IgD-negative memory B cell (primary cell): ENCODE results near the gene METTL24. TPM values are rescaled to one million over a fixed set of nuclear protein-coding genes. Genes with fewer than 3 reads are reported as not detected.

Experiments used
- H3K27ac Mint-ChIP-seq, 3 donors: one replicate each; pipeline ENCODE4 v1.8.0; 2020 to 2022; ENCODE audit warnings: mild to moderate bottlenecking in 3 of 3, mixed read lengths in 3 of 3, moderate library complexity in 1 of 3
- H3K27me3 Mint-ChIP-seq: one replicate; pipeline ENCODE4 v1.8.0; 2021; ENCODE audit warnings: mixed read lengths
- H3K36me3 Mint-ChIP-seq: one replicate; pipeline ENCODE4 v1.8.0; 2020; ENCODE audit warnings: mild to moderate bottlenecking, mixed read lengths
- H3K4me1 Mint-ChIP-seq, 3 donors: one replicate each; pipeline ENCODE4 v1.8.0; 2020 to 2022; ENCODE audit warnings: mixed read lengths in 3 of 3, mild to moderate bottlenecking in 1 of 3
- H3K4me3 Mint-ChIP-seq, 4 donors: one replicate each; pipeline ENCODE4 v1.8.0; 2020 to 2022; ENCODE audit warnings: mild to moderate bottlenecking in 4 of 4, mixed read lengths in 4 of 4, moderate library complexity in 3 of 4
- H3K9me3 Mint-ChIP-seq, 3 donors: one replicate each; pipeline ENCODE4 v1.8.0; 2020 to 2021; ENCODE audit warnings: mixed read lengths in 3 of 3, mild to moderate bottlenecking in 1 of 3
- polyA plus RNA-seq: library from polyadenylated mRNA; unstranded; fragments of 300-500 nt; fragmentation: Illumina TruSeq; gene quantifications from one replicate; pipeline ENCODE4 v1.2.3, GENCODE V29; 2021

METTL24 gene
- polyA plus RNA-seq, 1 donor from 2014 or later = not detected

DNA sequence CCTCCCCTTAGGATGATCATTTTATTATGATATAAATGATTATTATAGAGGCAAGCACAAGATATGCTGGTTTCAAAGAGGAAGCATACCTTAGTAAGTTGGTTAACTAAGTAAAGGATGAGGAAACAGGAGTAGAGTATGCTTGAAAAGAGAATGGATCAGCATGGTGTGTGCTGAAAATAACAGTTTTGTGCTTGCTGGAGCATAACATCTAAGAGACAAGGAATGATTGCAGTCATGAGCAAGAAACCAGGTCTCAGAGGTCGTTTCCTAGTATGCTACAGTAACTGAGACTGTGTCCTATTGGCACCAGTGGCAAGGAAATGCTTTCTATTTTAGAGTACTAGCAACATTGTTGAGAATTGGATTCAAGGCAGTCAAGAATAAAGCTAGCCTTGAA, 143.8 kb downstream of the METTL24 start:
- peaks cover 0 to 3% (median 0%) of the 10 kb centered on the region in 3 donors for H3K4me1 Mint-ChIP-seq
- H3K9me3 Mint-ChIP-seq = no peaks in the 10 kb centered on the region
- H3K36me3 Mint-ChIP-seq = peaks cover 12% of the 10 kb centered on the region
- no peaks in the 10 kb centered on the region for H3K27me3 Mint-ChIP-seq
- no peak overlapping the region for H3K4me3 Mint-ChIP-seq
- H3K27ac Mint-ChIP-seq = no peak overlapping the region

DNA sequence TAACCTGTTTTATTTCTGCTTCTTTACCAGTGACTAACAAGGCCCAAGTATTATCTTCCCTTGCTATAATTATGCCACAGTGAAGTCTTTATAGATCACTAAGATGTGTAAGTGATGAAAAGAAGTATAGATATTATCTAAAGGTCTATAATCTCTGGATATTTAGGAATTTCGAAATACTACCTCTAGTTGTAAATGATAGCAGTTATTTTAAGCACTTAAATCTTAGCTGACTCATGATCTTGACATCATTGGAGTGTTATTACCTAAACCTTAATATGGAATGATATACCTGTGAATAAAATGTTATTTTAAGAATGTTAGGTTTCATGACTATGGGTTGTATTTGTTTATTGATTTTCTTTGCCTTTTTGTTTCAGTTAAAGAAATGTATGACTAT, 146.4 kb downstream of the METTL24 start:
- no peak overlapping the region for H3K27ac Mint-ChIP-seq
- no peak overlapping the region for H3K4me3 Mint-ChIP-seq
- no peaks in the 10 kb centered on the region for H3K27me3 Mint-ChIP-seq
- H3K4me1 Mint-ChIP-seq = peaks cover 2 to 4% (median 2%) of the 10 kb centered on the region in 3 donors
- H3K9me3 Mint-ChIP-seq = no peaks in the 10 kb centered on the region
- H3K36me3 Mint-ChIP-seq = peaks cover 8% of the 10 kb centered on the region

DNA sequence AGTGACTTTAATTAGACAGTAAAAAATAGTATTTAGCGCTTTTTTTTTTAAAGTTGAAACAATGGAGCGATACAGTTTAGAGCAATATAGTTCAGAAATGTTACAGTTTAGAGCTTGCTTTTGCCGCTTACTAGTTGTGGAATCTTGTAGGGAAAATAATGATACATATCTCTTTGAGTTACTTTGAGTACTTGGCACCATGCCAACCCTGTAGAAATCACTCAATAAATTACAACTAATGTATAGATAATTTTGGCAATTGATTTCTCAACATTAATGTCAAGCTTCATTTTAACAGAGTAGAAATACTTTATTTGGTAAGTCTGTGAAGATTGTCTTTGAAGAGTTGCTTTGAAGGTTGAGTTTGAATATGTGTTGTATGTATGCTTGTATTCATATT, 150.5 kb downstream of the METTL24 start:
- no peaks in the 10 kb centered on the region for H3K27me3 Mint-ChIP-seq
- no peak overlapping the region for H3K27ac Mint-ChIP-seq
- H3K36me3 Mint-ChIP-seq = peaks cover 5% of the 10 kb centered on the region
- H3K4me3 Mint-ChIP-seq = no peak overlapping the region
- no peaks in the 10 kb centered on the region for H3K9me3 Mint-ChIP-seq
- peaks cover 24 to 33% (median 31%) of the 10 kb centered on the region in 3 donors for H3K4me1 Mint-ChIP-seq

DNA sequence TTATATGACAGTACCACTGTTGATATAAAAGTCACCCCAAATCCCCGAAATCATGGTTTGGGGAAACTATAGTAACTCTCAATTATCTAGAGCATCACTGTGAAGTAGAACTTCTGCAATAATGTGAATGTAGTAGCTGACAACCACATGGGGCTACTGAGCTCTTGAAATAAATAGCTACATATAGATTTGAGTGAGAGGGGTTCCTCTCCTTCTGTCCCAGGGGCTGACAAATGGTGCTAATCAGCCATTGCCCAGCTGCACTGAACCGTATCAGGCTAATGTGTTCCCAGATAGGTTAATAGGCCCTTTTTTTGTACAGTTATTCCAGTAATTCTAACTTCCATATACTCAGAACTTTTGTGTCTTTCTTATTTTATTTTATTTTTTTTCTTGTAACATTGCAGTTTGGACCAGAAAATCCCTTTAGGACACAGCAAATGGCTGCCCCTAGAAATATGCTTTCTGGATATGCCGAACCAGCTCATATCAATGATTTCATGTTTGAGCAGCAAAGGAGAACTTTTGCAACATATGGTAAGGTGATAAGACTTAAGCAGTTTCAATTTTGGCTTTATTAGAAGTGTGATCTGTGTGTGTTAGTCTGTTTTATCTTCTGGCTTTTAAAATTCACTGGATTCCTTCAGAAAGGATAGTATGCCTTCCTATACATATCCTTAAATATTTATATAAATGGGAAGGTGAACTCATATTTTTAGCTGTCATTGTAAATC, 156.8 kb downstream of the METTL24 start:
- H3K27me3 Mint-ChIP-seq = no peaks in the 10 kb centered on the region
- peaks cover 32 to 58% (median 36%) of the 10 kb centered on the region in 3 donors for H3K4me1 Mint-ChIP-seq
- no peaks in the 10 kb centered on the region for H3K9me3 Mint-ChIP-seq
- no peaks in the 10 kb centered on the region for H3K36me3 Mint-ChIP-seq
- no peak overlapping the region for H3K4me3 Mint-ChIP-seq
- peak overlapping the region in 1 of 3 donors; percentile 87 for H3K27ac Mint-ChIP-seq

DNA sequence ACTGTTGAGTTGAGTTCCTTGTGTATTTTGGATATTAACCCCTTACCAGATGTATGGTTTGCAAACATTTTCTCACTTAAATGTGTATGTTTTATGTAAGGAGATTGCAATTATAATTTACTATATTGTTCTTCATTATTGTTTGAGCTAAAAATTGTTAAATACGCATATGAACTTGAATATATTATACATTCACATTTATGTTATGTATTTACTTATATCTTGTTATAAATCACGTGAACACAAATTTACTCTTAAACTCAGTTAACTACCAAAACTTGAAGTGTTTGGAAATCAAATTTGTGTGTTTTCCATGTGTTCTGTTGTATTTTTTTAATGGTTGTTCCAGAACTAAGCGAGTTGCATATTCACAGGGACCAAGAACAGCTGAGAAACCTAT, 159.6 kb downstream of the METTL24 start:
- peaks cover 17 to 43% (median 28%) of the 10 kb centered on the region in 3 donors for H3K4me1 Mint-ChIP-seq
- H3K27me3 Mint-ChIP-seq = no peaks in the 10 kb centered on the region
- H3K27ac Mint-ChIP-seq = no peak overlapping the region
- H3K36me3 Mint-ChIP-seq = no peaks in the 10 kb centered on the region
- no peak overlapping the region for H3K4me3 Mint-ChIP-seq
- no peaks in the 10 kb centered on the region for H3K9me3 Mint-ChIP-seq

DNA sequence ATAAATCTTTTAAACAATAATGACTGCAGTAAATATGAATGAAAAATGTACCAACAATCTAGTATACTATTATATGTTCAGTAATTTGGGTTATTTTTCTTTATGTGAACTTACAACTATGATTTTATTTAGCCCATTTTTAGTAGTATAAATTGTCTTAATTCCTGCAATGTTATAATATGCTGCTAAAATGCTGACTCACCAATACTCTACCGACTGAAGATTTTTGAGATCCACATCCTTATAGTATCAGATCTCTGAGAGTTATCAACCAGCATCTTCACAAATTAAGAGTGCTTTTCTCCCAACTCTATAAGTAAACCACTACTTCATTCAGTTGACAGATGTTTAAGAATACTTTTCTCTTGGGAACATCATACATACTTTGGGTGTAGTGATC, 161.3 kb downstream of the METTL24 start:
- no peak overlapping the region for H3K4me3 Mint-ChIP-seq
- no peaks in the 10 kb centered on the region for H3K9me3 Mint-ChIP-seq
- H3K27me3 Mint-ChIP-seq = no peaks in the 10 kb centered on the region
- no peaks in the 10 kb centered on the region for H3K36me3 Mint-ChIP-seq
- H3K4me1 Mint-ChIP-seq = peaks cover 8 to 28% (median 18%) of the 10 kb centered on the region in 3 donors
- H3K27ac Mint-ChIP-seq = no peak overlapping the region

DNA sequence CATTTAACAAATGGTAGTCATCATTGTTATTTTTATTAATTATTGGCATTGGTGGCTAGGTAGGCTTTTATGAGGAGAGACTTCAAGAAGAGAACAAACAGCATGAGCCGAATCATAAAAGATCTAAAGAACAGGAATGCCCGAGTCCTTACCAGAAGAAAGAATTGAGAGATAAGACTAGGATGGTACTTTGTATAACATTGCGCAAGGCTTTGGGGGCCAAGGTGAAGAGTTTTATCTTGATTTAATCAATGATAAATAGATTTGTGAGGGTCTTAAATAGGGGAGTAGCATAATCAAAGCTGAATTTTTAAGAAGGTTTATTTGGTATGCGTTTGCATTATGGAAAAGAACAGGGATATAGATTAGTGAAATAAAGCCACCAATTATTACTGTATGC, 162.5 kb downstream of the METTL24 start:
- H3K4me3 Mint-ChIP-seq = no peak overlapping the region
- peak overlapping the region in 1 of 3 donors; percentile 39 for H3K27ac Mint-ChIP-seq
- H3K9me3 Mint-ChIP-seq = no peaks in the 10 kb centered on the region
- H3K36me3 Mint-ChIP-seq = no peaks in the 10 kb centered on the region
- peaks cover 8 to 19% (median 14%) of the 10 kb centered on the region in 3 donors for H3K4me1 Mint-ChIP-seq
- no peaks in the 10 kb centered on the region for H3K27me3 Mint-ChIP-seq

Other genes with a start within 250 kb of the METTL24 start
- gene WASF1, start 178.7 kb downstream of the METTL24 start, polyA plus RNA-seq = 2.5 TPM
- gene CDC40, start 177.9 kb downstream of the METTL24 start, polyA plus RNA-seq = 47.5 TPM
- not detected for gene DDO, start 57.2 kb upstream of the METTL24 start, polyA plus RNA-seq
- not detected for gene SLC22A16, start 118.3 kb upstream of the METTL24 start, polyA plus RNA-seq